GM12878 (cell line): ENCODE data around the gene ZCRB1. TPM values are rescaled to one million over a fixed set of nuclear protein-coding genes. Genes with fewer than 3 reads are reported as not detected.

Experiments
- ATAC-seq: fragments of 200-7000 bp; cut with Tn5 transposase; 3 replicates; pipeline ENCODE4 v1.9.1; 2020; ENCODE audit warnings: mild to moderate bottlenecking, moderate library complexity
- BruUV-seq: library from RNA; stranded (reverse); fragments of 400-500 nt; replicated peaks from 2 replicates; lab custom pipeline; 2021; lab: Mats Ljungman, UMichigan
- CTCF ChIA-PET: fragments of 300-600 bp; sonication (Branson Sonifier 250); formaldehyde crosslinking; extraction: SDS; loops from one replicate; lab custom pipeline; 2021; ENCODE audit warnings: inconsistent platforms; lab: Yijun Ruan, JAX
- POLR2A ChIA-PET: fragments of 350-600 bp; formaldehyde crosslinking; extraction: SDS; loops from one replicate; lab custom pipeline; 2021; ENCODE audit warnings: inconsistent platforms; lab: Charles Lee
- RAD21 ChIA-PET: fragments of 300-600 bp; sonication (Branson Sonifier 250); formaldehyde crosslinking; loops from one replicate; lab custom pipeline; 2023; ENCODE audit warnings: antibody characterized with exemption; ENCODE audit not compliant: unreplicated experiment; lab: Charles Lee
- SMC1A ChIA-PET: fragments of 300-600 bp; sonication (Branson Sonifier 250); formaldehyde crosslinking; loops from one replicate; lab custom pipeline; 2023; ENCODE audit not compliant: unreplicated experiment, uncharacterized antibody; lab: Charles Lee
- DNase-seq: peaks from one replicate; pipeline ENCODE4 v3.0.0-alpha.2; 2011; ENCODE audit warnings: low read depth, low spot score
- FAIRE-seq: peaks from 3 replicates; lab custom pipeline; 2011; peaks lifted over from hg19 to GRCh38; lab: Jason Lieb, UNC
- H2AFZ ChIP-seq: 2 replicates; pipeline ENCODE4 v1.6.0; 2011; ENCODE audit warnings: low read depth, low read length, control low read depth; ENCODE audit not compliant: control insufficient read depth
- H3K27ac ChIP-seq: 2 replicates; pipeline ENCODE4 v1.5.1; 2011; ENCODE audit warnings: control low read depth; ENCODE audit not compliant: control insufficient read depth, insufficient read depth
- H3K27me3 ChIP-seq, 2 experiments: replicated peaks in 1 of 2; 2 replicates each; pipeline versions ENCODE4 v1.6.0 to v1.6.1; 2011; ENCODE audit warnings: low read length in 1 of 2; ENCODE audit not compliant: control insufficient read depth in 2 of 2, insufficient read depth in 2 of 2
- H3K36me3 ChIP-seq, 2 experiments: 2 replicates each; pipeline ENCODE4 v1.5.1; 2011; ENCODE audit warnings: low read length in 1 of 2; ENCODE audit not compliant: control insufficient read depth in 2 of 2, insufficient read depth in 2 of 2
- H3K4me1 ChIP-seq: 2 replicates; pipeline ENCODE4 v1.6.1; 2011; ENCODE audit warnings: mild to moderate bottlenecking, low read length, moderate library complexity, mixed read lengths; ENCODE audit not compliant: control insufficient read depth, insufficient read depth
- H3K4me2 ChIP-seq: 2 replicates; pipeline ENCODE4 v1.6.0; 2011; ENCODE audit warnings: control low read depth; ENCODE audit not compliant: control insufficient read depth, insufficient read depth
- H3K4me3 ChIP-seq: fragments of 200-600 bp; sonication (generic); 2 replicates; pipeline ENCODE4 v1.5.1; 2016
- H3K79me2 ChIP-seq: 2 replicates; pipeline ENCODE4 v1.6.0; 2011; ENCODE audit warnings: low read length; ENCODE audit not compliant: control insufficient read depth, insufficient read depth
- H3K9ac ChIP-seq: 2 replicates; pipeline ENCODE4 v1.8.0; 2011; ENCODE audit warnings: low read length, control low read depth, mixed read lengths; ENCODE audit not compliant: control insufficient read depth, insufficient read depth
- H3K9me3 ChIP-seq: replicated peaks from 3 replicates; pipeline ENCODE4 v1.5.1; 2011; ENCODE audit warnings: mild to moderate bottlenecking, low read length; ENCODE audit not compliant: control insufficient read depth, insufficient read depth
- H4K20me1 ChIP-seq: 2 replicates; pipeline ENCODE4 v1.6.0; 2011; ENCODE audit not compliant: control insufficient read depth, insufficient read depth
- CHD4 ChIP-seq: fragments of 200-600 bp; sonication (generic); IDR thresholded peaks from 2 replicates; pipeline ENCODE4 v1.6.1; 2016; ENCODE audit warnings: mild to moderate bottlenecking
- CTCF ChIP-seq, 3 experiments: IDR thresholded peaks in 2 of 3; conservative IDR thresholded peaks in 1 of 3; 2 replicates each; pipeline ENCODE4 v1.5.1; 2011; ENCODE audit warnings: low read depth in 3 of 3, low read length in 3 of 3, mild to moderate bottlenecking in 3 of 3, control low read depth in 2 of 3, moderate library complexity in 2 of 3, inconsistent platforms in 1 of 3, mixed read lengths in 1 of 3; ENCODE audit not compliant: control insufficient read depth in 2 of 3, insufficient read depth in 1 of 3; ENCODE audit errors: extremely low read depth in 1 of 3
- ESRRA ChIP-seq: IDR thresholded peaks from 2 replicates; pipeline ENCODE4 v1.6.1; 2012; ENCODE audit warnings: mild to moderate bottlenecking, low read length, improper control_type of control experiment
- ETV6 ChIP-seq, 2 experiments: fragments of 450-650 bp in 1 of 2; IDR thresholded peaks in 1 of 2; conservative IDR thresholded peaks in 1 of 2; 2 replicates each; pipeline ENCODE4 v1.6.1; 2014; ENCODE audit warnings: antibody characterized with exemption in 1 of 2, borderline replicate concordance in 1 of 2, low read depth in 1 of 2, mild to moderate bottlenecking in 1 of 2, moderate library complexity in 1 of 2
- IKZF2 ChIP-seq, 2 experiments: fragments of 450-650 bp; IDR thresholded peaks; 2 replicates each; pipeline ENCODE4 v1.6.1; 2017; ENCODE audit warnings: mild to moderate bottlenecking in 2 of 2, moderate library complexity in 2 of 2
- NR2F1 ChIP-seq: fragments of 450-650 bp; conservative IDR thresholded peaks from 2 replicates; pipeline ENCODE4 v1.6.1; 2017; ENCODE audit warnings: mild to moderate bottlenecking
- POLR2AphosphoS2 ChIP-seq: IDR thresholded peaks from 2 replicates; pipeline ENCODE4 v1.6.1; 2011; ENCODE audit warnings: low read depth, mild to moderate bottlenecking, low read length, improper control_type of control experiment, moderate library complexity
- POU2F2 ChIP-seq: IDR thresholded peaks from 3 replicates; pipeline ENCODE4 v1.6.1; 2011; ENCODE audit warnings: low read depth, mild to moderate bottlenecking, low read length, borderline replicate concordance
- RAD21 ChIP-seq: IDR thresholded peaks from 2 replicates; pipeline ENCODE4 v1.6.1; 2011; ENCODE audit warnings: mild to moderate bottlenecking, low read depth, low read length, moderate library complexity; ENCODE audit not compliant: insufficient read depth
- SMC3 ChIP-seq: IDR thresholded peaks from 2 replicates; pipeline ENCODE4 v1.6.1; 2011; ENCODE audit warnings: low read length, improper control_type of control experiment, borderline replicate concordance
- YY1 ChIP-seq: IDR thresholded peaks from 2 replicates; pipeline ENCODE4 v1.6.1; 2011; ENCODE audit warnings: low read depth, mild to moderate bottlenecking, low read length
- WGBS: methylation state at CpG from one replicate; pipeline ENCODE4 v1.1.6; 2016; ENCODE audit warnings: low lambda C conversion rate; ENCODE audit not compliant: insufficient replicate concordance, insufficient coverage; ENCODE audit errors: missing lambda C conversion rate; 5-methylcytosine and 5-hydroxymethylcytosine counted together
- in situ Hi-C: fragments of 300-500 bp; cut with MboI; formaldehyde crosslinking; loops from 9 replicates; pipeline ENCODE4 v1.14.3; 2018; ENCODE audit warnings: mixed read lengths
- intact Hi-C: fragments of 100-400 bp; cut with micrococcal nuclease; formaldehyde crosslinking; loops from one replicate; pipeline ENCODE4 v1.14.2; 2022; ENCODE audit not compliant: unreplicated experiment
- polyA plus RNA-seq, 11 experiments: library from polyadenylated mRNA; depleted of rRNA in 4 of 11; unstranded in 6 of 11; stranded (reverse) in 5 of 11; fragments of >200 nt; fragmentation: Nextera tagmentation in 4 of 11; fragmentation: Illumina TruSeq in 1 of 11; extraction: Ambion mirVana in 4 of 11; extraction: Trizol in 1 of 11; gene quantifications; 1 replicate in 1 of 11; 2 replicates in 10 of 11; pipeline versions ENCODE4 v1.2.1 to v1.2.3, GENCODE V29; 2011 to 2016; ENCODE audit warnings: inconsistent platforms in 2 of 11, missing spikeins in 2 of 11, low read depth in 1 of 11
- total RNA-seq, 4 experiments: library from RNA; depleted of rRNA in 3 of 4; stranded (reverse); fragments of >200 nt in 3 of 4; fragmentation: Illumina TruSeq in 1 of 4; extraction: Trizol in 1 of 4; gene quantifications; 2 replicates each; pipeline versions ENCODE4 v1.2.1 to v1.2.3, GENCODE V29; 2013 to 2021
- TF ChIP-seq, protein P1 (sequence below): fragments of 450-650 bp; IDR thresholded peaks from 2 replicates; pipeline ENCODE4 v1.6.1; 2016; ENCODE audit warnings: mild to moderate bottlenecking

The ZCRB1 gene
- total and polyA plus RNA-seq, 10 of the 15 experiments (the other 5 are each of a cell fraction or from before 2014, with no cell fraction given) = 43.3 to 178 (median 88.6) TPM

DNA sequence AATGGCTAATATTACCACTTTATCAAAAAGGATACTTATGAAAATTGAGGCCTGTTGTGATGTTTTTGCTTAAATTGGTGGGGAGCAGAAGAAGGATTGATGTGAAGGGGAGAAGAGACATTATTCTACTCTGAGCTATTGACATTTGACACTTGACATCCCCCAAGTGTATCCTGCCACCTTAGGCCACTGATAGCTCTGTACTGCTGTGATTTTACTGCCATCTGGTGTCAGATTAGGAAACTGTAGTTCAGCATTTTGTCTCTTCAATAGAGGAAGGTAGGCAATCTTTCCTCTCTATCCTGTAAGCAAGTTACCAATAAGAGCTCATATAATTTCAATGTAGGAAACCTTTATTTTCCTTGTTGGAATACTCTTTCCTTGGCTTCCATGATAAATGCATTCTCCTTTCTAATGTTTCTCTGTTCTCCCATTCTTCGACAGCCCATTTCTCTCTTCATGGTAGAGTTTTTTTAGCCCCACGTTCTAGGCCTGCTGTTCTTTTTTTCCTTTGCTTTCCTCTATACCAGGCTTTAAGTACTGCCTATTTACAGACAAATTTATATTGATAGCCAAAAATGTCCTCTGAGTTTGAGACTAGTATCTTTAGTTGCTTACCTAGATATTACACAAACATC is 46.4 kb upstream of the ZCRB1 start:
- Histone ChIP-seq H3K4me1 (peaks cover 4% of the 10 kb centered on the region), H3K9me3 (no peaks in the 10 kb centered on the region)
- TF ChIP-seq NR2F1 (peak; percentile 55), CTCF (IDR thresholded peaks at IDR 0.05 in 2 of 3, conservative IDR thresholded peaks at IDR 0.05 in 1 of 3; ENCODE audit: control insufficient read depth in 2 of 3, extremely low read depth in 1 of 3, insufficient read depth in 1 of 3, low read depth in 3 of 3, low read length in 3 of 3) (peak; percentile 71 to 86 (median 83)), YY1 (0 out of 2 replicates have a peak, but pooled peaks have one; percentile 31), ETV6 (conservative IDR thresholded peaks at IDR 0.05 in 1 of 2, IDR thresholded peaks at IDR 0.05 in 1 of 2; ENCODE audit: borderline replicate concordance in 1 of 2, low read depth in 1 of 2) (no peak), CHD4 (no peak), IKZF2 (IDR thresholded peaks at IDR 0.05) (no peak), POLR2AphosphoS2 (no peak), RAD21 (peak; percentile 96), ESRRA (no peak), SMC3 (peak; percentile 87), POU2F2 (0 out of 3 replicates have a peak, but pooled peaks have one; percentile 20)
- TF ChIP-seq, protein P1, sequence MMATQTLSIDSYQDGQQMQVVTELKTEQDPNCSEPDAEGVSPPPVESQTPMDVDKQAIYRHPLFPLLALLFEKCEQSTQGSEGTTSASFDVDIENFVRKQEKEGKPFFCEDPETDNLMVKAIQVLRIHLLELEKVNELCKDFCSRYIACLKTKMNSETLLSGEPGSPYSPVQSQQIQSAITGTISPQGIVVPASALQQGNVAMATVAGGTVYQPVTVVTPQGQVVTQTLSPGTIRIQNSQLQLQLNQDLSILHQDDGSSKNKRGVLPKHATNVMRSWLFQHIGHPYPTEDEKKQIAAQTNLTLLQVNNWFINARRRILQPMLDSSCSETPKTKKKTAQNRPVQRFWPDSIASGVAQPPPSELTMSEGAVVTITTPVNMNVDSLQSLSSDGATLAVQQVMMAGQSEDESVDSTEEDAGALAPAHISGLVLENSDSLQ = 0 out of 2 replicates have a peak, but pooled peaks have one; percentile 28
- TF ChIP-seq, all 136 proteins: peak for 7
- ChIA-PET POLR2A (interaction anchor here (0.6 to 1.3 kb wide), 4 partner anchors 9 to 130 kb away, joined by 3 to 4 read pairs (median 4); no protein-coding TSS in a partner anchor), RAD21 (interaction anchor here (0.5 to 2.5 kb wide), 32 partner anchors 12 to 1427 kb away, joined by 3 to 12 read pairs (median 4); no protein-coding TSS in a partner anchor), CTCF (interaction anchor here (0.6 to 8.1 kb wide), 71 partner anchors 9 to 1426 kb away, joined by 3 to 80 read pairs (median 5); partner anchors contain the start of genes PPHLN1 and ZCRB1), SMC1A (interaction anchor here (0.6 to 3.6 kb wide), 33 partner anchors 10 to 1108 kb away, joined by 3 to 18 read pairs (median 5); no protein-coding TSS in a partner anchor)
- no peak overlapping the region for H2AFZ ChIP-seq
- H4K20me1 ChIP-seq = no peaks in the 10 kb centered on the region
- in situ Hi-C loops (loop anchor here (25.0 kb wide), 1 partner anchor 1110 kb away; no protein-coding TSS in a partner anchor), intact Hi-C loops (loop anchor here (1.0 to 10.0 kb wide), 7 partner anchors 40 to 1425 kb away; no protein-coding TSS in a partner anchor)
- DNase-seq (peak; percentile 49), FAIRE-seq (peak; percentile 95), ATAC-seq (peak; percentile 99)
- no TSS peak for BruUV-seq
- H3K27ac ChIP-seq = no peak overlapping the region
- H3K36me3 ChIP-seq = peaks cover 0 to 13% of the 10 kb centered on the region in 2 experiments
- WGBS = 96% methylated on average over 2 of the region's 2 CpGs
- H3K4me3 ChIP-seq = no peak overlapping the region
- H3K9ac ChIP-seq = no peak overlapping the region
- H3K27me3 ChIP-seq = no peaks in the 10 kb centered on the region
- peaks cover 1% of the 10 kb centered on the region for H3K79me2 ChIP-seq
- no peak overlapping the region for H3K4me2 ChIP-seq
